Anterior cingulate cortex (tissue), 58 donors: ENCODE data around the gene MB.

Experiments
- DNase-seq, 58 donors: peaks; one replicate each; lab custom pipeline; 2025; lab: John Stamatoyannopoulos, UW

MB gene

DNA sequence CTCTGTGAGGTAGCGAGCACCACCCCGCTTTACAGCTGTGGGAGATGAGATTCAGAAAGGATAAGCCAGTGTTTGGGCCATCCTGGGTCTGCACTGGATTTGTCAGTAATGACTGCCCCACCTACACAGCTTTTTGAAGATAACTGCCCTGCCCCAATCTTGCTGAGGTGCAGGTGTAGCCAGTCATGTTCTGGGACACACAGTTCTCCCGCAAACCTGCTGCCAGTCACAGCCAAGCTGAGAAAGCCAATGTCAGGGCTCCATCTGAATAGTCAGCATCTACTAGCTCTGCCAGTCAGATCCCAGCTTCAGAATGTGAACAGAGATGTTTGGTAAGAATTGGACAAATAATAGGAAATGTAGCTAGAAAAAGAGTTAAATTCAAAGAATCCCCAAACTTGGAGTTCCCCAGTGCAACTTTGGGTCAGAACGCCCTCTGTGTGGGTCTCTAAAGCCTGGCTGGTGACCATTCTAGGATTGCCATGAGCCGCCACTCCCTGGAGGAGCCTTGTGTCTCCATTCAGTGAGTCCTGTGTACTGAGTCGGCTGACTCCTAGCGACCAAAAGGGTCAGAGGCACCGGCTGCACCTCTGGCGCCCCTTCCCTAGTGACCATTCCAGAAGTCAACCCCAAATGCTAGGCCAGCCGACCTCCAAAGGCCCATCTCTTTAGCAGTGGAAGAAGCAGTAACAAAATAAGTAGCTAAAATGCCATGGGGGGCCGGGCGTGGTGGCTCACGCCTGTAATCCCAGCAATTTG lies 2.4 kb upstream of the MB start:
- DNase-seq = no peak

DNA sequence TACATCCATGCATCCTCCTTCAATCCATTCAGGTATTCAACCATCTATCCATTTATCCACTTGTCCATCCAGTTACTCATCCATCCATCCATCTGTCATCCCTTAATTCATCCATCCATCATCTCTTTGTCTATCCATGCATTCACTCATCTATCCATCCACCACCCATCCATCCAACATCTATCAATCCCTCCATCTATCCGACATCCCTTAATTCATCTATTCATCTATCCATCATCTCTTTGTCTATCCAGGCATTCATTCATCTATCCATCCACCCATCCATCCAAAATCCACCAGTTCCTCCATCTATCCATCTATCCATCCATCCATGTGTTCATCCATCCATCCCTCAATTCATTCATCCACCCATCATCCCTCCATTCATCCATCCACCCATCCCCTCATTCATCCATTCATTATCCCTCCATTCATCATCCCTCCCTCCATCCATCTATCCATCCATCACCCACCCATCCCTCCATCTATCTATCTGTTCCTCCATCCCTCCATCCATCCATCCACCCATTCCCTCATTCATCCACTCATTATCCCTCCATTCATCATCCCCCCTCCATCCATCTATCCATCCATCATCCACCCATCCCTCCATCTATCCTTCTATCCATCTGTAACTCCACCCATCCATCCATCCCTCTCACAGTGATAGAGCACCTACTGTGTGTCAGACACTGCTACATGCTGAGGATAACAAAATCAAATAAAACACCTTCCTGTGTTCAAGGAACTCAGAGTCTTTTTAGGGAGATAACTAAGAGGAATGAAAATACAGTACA lies 1.5 kb upstream of the MB start:
- no peak for DNase-seq

DNA sequence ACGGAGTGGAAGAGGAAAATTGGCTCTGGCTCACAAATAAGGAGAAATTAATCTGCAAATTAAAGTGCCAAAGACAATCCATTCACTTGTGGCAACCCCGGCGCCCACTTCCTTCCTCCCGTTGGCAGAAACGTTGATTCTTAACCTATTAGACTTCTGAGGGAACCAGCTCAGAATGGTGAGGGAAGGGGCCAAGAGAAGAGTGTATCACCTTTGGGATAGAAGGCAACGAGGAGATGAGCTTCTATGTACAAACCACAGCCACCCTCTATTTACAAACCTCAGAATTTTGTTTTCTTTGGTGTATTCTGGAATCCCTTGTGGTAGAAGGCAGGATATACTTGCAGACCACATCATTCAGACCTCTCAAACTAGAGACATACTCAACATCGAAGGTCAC lies 1.1 kb downstream of the MB start:
- DNase-seq = no peak

DNA sequence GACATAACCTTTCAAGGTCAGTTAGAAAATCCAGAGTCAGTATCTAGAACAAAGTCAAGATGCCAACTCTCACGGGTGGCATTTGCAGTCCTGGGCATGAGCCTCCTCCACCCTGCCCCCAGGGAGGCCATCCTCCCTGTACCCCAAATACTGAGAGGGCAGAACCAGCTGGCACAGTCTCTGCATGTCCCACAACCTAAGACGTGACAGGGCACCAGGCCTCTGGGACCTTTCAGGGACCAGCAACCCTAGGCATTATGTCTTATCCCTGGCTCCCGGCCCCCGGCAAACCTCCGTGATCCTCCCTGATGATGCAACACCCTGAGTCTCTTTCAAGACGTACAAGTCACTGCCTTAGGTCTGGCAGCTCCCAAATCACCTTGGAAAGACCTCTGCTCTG lies 2.0 kb downstream of the MB start:
- no peak for DNase-seq

DNA sequence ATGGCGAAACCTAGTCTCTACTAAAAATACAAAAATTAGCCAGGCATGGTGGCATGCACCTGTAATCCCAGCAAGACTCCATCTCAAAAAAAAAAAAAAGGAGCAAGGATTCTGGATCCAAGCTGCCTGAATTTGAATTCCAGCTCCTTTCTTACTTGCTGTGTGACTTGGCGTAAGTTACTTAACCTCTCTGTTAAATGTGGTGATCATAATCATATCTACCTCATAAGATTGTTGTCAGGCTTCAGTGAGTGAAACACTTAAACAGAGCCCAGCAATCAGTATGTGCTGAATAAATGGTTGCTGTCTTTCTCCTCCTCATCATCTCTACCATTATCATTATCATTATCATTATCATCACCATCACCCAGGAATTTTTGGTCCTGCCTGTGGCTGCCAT lies 2.7 kb downstream of the MB start:
- no peak for DNase-seq

DNA sequence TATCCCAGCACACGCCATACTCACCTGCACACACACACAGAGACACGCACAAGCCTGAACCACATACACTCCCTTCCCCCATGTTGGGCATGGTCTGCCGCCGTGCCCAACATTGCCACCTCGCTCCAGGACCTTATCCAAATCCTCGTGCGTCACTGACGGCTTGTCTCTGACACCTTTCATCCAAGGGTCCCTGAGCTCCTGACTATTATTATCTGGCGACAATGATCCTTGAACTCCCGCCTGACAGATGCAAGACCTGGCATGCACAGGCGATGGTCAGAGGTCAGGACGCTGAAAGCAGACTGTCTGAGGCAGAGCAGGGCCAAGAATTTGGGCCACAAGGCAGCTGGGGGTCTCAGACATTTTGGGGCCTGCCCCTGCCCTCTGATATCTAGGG lies 4.2 kb downstream of the MB start:
- DNase-seq = no peak

DNA sequence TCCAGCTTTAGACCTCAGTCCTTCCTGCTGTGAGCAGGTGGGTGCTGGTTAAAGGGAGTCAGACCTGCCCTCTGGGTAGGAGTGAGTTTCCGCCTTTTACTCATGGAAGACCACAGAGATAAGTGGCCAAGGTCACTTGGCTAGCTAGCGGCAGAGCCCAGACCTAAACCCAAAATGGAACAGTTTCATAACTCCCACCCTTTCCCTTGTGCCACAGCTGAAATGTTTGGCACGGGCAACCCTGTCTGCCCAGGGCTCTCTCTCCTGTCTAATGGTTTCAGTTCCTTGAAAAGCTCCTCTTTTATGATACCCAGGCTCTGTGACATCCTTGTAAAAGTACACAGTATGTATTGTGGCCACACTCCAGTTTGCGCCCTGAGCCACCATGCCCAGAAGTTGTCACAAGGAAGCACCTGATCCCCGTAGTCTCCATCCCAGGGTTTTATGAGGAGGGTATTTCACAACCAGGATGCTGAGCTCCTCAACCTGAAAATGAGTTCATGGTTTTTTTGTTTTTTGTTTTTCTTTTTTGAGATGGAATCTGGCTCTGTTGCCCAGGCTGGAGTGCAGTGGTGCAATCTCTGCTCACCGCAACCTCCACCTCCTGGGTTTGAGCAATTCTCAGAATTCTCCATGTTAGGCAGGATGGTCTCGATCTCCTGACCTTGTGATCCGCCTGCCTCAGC lies 5.1 kb downstream of the MB start:
- DNase-seq = peak in 1 of 58 donors; percentile 12

DNA sequence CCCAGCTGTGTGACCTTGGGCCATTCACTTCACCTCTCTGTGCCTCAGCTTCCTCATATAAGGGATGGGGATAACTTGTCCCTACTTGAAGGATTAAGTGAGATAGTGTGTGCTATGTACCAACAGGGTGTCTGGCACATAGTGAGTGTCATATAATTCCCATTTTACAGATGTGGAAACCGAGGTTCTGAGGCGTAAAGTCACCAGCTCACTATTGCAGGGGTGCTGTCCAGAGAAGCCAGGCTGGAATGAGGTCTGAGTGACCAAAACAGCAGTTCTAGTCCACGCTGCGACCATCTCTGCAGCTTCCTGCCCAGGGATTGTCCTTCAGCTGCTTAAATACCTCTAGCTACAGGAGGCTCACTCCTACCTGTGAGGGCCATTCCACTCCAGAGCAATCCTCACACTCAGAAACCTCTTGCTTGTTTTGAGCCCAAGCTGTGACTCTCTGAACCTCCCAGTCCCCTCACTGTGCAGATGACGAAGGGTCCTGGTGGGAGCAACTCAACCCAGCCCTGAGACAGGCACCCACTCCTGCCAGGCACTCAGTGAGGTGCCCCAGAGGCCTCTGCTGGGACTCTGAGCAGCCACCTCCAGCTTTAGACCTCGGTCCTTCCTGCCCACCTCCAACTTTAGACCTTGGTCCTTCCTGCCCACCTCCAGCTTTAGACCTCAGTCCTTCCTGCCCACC lies 5.8 kb downstream of the MB start:
- DNase-seq = no peak

DNA sequence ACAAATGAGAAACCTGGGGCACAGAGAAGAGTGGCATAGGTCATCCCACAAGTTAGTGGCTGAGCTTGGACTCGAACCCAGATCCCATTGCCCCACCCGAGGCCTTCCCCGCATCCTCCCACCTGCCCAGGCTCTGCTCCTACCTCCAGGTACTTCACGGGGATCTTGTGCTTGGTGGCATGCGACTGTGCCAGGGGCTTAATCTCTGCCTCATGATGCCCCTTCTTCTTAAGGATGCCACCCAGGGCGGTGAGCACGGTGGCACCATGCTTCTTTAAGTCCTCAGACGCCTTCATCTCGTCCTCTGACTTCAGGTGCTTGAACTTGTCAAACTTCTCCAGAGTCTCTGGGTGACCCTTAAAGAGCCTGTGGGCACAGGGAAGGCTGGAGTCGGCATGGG lies 6.4 kb downstream of the MB start:
- DNase-seq = no peak

DNA sequence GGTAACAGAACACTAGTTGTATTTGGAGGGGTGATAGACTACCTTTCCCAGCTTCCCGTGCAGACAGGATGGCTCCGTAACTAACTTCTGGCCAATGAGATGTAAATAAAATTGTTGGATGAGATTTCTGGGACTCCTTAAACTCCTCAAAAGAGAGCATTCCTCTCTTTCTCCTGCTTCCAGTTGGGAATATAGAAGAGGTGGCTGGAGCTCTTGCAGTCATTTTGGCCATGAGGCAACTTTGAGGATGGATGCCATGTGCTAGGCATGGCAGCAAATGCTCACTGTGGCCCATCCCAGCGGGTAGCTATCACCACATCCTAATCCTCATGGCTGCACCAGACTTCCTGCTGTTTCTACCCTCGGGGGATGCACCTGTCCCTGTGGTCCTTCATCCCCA lies 7.4 kb downstream of the MB start:
- DNase-seq = no peak

DNA sequence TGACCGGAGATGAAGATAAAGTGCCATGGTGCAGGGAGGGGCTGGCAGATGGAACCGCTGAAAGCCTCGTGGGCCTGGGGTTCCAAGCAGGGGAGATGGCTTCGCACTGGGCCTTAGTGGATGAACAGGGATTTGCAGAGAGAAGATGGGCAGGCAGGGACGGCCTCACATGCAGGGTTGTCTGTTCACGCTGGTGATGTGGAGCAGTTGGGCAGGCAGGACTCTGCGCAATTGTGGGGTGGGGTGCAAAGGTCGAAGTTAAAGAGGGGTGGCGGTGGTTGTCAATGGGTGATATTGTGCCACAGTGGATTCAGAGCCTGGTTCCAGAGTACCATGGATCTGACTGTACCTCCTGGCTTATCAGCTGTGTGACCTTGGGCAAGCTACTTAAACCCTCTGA lies 7.9 kb downstream of the MB start:
- DNase-seq = no peak

DNA sequence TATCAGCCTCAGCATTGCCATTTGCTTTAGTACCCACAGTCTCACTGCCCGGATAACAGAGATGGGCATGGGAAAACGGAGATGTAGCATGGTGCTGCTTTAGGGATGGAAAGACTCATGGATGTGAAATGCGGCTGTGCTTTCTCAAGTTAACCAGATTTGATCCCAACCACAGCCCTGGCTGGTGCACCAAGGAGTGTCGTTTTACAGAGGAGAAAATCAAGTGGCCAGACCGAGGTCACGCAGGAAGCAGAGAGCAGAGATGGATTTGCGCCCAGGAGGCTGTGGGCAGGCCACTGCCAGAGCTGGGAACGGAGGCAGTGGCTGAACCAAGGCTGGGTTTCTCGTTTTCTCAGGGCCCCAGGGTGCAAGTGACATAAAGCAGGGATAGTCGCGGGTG lies 9.0 kb downstream of the MB start:
- no peak for DNase-seq

DNA sequence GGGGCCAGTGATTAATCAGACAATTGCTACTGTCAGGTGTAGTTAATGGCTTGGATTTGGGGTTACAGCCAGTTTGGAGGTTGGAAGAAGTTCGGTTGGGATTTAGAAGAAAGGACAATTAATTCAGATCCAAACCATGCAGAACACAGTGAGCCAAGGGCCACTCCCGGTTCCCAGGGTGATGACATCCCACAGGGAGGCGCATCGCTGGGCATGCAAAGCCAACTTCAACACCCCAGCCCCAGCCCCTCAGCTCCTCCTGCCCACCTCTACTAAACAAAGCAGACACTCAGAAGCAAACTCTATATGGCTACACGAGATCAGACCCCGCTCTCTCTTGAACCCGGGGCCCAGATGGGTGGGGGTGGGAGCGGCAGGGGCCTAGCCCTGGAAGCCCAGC lies 10.2 kb downstream of the MB start:
- DNase-seq = no peak

DNA sequence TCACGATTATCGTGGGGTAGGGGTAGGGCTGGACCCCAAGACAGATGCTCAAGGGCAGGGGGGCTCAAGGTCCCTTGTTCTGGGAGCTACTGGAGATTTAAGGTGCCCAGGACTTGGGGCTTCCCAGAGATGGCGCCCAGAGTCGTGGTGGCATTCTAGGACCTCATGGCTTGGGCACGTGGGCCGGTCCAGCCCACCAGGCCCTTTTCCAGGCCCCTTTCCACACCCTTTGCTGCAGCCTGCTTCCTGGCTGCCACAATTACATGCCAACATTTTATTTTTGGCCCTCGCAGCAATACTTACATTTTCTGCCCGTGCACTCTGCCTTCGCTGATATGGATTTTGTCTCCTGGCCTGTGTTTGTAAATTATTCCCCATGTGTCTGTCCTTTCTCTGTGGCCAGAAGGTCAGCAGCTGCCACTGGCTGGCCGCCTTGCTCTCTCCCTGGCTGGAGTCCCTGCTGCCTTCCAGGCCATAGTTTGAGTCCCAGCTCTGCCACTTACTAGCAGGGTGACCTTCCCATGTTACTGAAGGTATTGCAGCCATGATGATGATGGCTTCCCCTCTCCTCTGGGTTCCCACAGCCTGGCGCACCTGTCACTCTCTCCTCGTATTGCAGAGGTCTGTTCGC lies 11.2 kb downstream of the MB start:
- peak in 2 of 58 donors; percentile 5 to 22 for DNase-seq

DNA sequence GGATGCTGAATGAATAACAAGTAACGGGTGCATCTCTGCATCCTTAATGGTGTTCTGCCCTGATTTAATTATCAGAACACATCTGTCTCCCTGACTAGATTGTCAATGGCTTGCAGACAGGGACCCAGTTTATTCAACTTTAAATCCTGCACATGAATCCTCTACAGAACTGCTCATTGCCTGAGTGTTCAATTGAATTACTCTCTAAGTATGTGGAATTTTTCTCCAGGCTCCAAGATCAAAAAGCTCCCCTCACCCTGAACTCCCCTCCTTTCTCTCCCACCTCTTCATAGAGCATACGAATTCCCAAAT lies 11.8 kb downstream of the MB start:
- peak in 3 of 58 donors; percentile 17 to 45 (median 17) for DNase-seq

DNA sequence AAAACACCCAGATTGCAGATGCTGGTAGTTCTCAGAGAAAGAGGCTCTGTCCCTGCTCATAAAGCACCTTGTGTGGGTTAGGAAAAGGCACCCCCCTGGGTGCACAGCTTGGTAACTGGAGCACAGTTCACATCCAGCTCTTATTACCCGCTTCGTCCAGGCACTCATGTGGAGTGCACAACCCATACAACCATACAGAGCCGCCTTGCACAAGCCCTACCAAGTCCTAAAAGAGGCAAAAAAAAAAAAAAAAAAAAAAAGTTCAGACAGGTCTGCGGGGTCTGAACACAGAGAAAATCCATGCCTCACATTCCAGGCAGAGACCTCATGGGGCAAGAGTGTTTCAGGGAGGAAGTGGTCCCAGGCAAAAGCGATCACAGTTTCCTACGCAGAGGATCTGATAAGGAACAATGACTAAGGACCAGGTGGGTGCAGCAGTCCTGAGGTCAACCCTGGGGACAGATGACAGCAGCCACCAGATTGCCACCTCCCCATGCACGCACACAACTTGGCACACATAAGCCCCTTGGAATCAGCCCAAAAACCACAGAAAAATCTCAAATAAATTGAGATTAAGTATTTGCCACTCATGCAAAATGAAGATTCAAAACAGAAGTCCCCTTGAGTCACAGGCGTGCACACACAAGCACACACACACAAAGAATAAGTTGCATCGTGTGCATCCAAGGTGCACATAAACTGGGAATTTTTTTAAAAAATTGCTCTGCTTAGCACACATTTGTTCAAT lies 12.3 kb downstream of the MB start:
- DNase-seq = no peak

DNA sequence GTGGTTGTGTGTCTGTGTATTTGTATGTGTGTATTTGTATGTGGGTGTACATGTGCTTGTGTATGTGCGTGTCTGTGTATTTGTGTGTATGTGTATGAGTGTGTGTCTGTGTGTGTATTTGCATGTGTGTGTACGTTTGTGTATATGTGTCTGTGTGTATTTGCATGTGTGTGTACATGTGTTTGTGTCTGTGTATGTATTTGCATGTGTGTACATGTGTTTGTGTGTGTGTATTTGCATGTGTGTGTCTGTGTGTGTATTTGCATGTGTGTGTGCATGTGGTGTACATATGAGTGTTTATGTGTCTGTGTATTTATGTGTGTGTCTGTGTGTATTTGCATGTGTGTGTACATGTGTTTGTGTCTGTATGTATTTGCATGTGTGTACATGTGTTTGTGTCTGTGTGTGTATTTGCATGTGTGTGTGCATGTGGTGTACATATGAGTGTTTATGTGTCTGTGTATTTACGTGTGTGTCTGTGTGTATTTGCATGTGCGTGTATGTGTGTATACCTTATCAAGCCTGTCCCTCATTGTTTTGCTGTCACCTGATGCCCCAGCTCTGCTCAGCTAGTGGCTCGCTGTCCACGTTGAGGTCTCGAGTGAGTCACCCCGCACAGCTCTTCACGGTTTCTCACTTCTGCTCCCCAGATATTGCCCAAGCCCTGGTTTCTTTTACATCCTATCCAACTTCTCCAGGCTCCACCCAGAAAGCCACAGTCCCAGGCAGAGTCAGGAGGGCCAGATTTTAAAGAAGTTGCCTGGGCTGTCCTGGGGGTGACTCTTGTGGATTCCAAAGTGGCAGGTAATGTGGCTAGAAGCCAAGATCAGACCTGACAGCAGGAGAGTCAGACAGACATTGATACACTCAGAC lies 15.2 kb downstream of the MB start:
- DNase-seq = peak in 1 of 58 donors; percentile 19

DNA sequence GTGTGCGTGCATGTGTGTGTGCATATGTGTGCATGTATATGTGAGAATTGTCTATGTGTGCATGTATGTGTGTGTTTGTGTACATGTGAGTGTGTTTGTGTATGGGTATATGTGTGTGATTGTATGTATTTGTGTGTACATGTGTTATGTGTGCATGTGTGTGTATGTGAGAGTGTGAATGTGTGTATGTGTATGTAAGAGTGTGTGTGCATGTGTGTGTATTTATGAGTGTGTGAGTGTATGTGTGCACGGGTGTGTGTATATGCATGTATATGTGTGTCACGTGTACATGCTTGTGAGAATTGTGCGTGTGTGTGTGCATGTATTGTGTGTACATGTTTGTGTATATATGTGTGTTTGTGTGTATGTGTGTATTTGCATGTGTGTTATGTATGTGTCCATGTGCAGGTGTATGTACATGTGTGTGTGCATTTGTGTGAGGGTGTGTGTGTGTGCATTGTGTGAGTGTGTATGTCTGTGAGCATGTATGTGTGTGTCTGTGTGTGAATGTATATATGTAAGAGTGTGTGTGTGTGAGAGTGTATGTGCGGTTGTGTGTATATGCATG lies 16.0 kb downstream of the MB start:
- DNase-seq = no peak

DNA sequence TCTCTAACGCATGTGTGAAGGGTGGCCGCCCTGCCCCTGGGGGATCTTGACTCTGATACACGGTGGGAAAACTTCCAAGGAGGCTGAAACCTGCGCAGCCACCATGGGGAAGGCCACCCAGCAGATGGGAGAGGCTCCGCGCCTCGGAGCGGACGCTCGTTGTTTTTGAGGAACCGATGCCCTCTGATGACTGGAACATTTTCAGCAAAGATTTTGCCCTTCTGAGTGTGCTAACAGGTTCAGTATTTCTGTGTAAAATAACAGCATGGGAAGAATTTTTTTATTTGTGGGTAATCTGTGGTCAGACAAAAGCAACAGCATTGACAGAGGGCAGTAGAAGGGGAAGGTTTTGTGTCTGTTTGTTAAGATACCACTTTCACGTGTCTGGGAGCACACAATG lies 16.7 kb downstream of the MB start:
- no peak for DNase-seq
